ENCODE data around the gene BAD. TPM values are rescaled to one million over a fixed set of nuclear protein-coding genes. Genes with fewer than 3 reads are reported as not detected.
A peak's percentile ranks its signal among the peaks of the same experiment; 100 is the strongest.

The BAD gene
- total and polyA plus RNA-seq, 10 of the 15 experiments (the other 5 are each of a cell fraction or from before 2014, with no cell fraction given): 1.5 to 67.2 (median 39.6) TPM

GRCh38 chr11:64240435-64241240 is 43.8 kb downstream of the BAD start, which contains the start of gene FKBP2 (continued):
- TF ChIP-seq E4F1 (IDR thresholded peaks at IDR 0.05; ENCODE audit: borderline replicate concordance, partially characterized antibody): no peak
- no peak for TF ChIP-seq ZBTB4 (CRISPR knock-in tag; IDR thresholded peaks at IDR 0.05)
- 0 out of 4 replicates have a peak, but pooled peaks of 1 of the 2 experiments have one; percentile 8 for TF ChIP-seq IKZF2 (IDR thresholded peaks at IDR 0.05)
- TF ChIP-seq NKRF (conservative IDR thresholded peaks at IDR 0.05): peak; percentile 60
- peak; percentile 74 for TF ChIP-seq NR2C1 (IDR thresholded peaks at IDR 0.05)
- no peak for TF ChIP-seq USF2 (IDR thresholded peaks at IDR 0.05; ENCODE audit: borderline replicate concordance, low read depth, low read length)
- peak; percentile 86 for TF ChIP-seq GATAD2B (conservative IDR thresholded peaks at IDR 0.05; ENCODE audit: low read depth)
- no peak for TF ChIP-seq ZSCAN29 (IDR thresholded peaks at IDR 0.05)
- no peak for TF ChIP-seq KLF5 (IDR thresholded peaks at IDR 0.05; ENCODE audit: partially characterized antibody)
- peak; percentile 69; the same call in 1 of the 2 replicates for TF ChIP-seq SIN3A (IDR thresholded peaks at IDR 0.05; ENCODE audit: low read depth, low read length)
- no peak for TF ChIP-seq EZH2 (IDR thresholded peaks at IDR 0.05; ENCODE audit: borderline replicate concordance, control insufficient read depth, low read depth, low read length)
- TF ChIP-seq ETV6 (conservative IDR thresholded peaks at IDR 0.05 in 1 of 2, IDR thresholded peaks at IDR 0.05 in 1 of 2; ENCODE audit: borderline replicate concordance in 1 of 2, low read depth in 1 of 2): peak in 1 of 2 experiments; percentile 79; a peak in 1 of 4 replicates
- no peak for TF ChIP-seq KAT2A (conservative IDR thresholded peaks at IDR 0.05; ENCODE audit: control insufficient read depth, low read depth, low read length)
- TF ChIP-seq EP300 (IDR thresholded peaks at IDR 0.05; ENCODE audit: borderline replicate concordance in 1 of 2, control insufficient read depth in 1 of 2, low read depth in 2 of 2, low read length in 2 of 2): no peak; a peak in 1 of 4 replicates
- TF ChIP-seq CEBPZ (IDR thresholded peaks at IDR 0.05; ENCODE audit: low read depth, low read length): no peak
